Activated CD8-positive, alpha-beta memory T cell treated with anti-CD3 and anti-CD28 coated beads, Interleukin-2, amount 50 U/mL, for 1 hour (primary cell): ENCODE measurements around the gene GINS2.

Experiments
- DNase-seq: peaks from one replicate; pipeline ENCODE4 v3.0.0-alpha.2; 2020; ENCODE audit errors: extremely low read depth

The GINS2 gene

GRCh38 chr16:85688586-85689284 is at the start of gene GINS2:
Gene GINS2, minus strand, starts transcription at chr16:85688954. Its CDS starts 56 bp downstream, at chr16:85688898.
- DNase-seq: peak; percentile 58

DNA sequence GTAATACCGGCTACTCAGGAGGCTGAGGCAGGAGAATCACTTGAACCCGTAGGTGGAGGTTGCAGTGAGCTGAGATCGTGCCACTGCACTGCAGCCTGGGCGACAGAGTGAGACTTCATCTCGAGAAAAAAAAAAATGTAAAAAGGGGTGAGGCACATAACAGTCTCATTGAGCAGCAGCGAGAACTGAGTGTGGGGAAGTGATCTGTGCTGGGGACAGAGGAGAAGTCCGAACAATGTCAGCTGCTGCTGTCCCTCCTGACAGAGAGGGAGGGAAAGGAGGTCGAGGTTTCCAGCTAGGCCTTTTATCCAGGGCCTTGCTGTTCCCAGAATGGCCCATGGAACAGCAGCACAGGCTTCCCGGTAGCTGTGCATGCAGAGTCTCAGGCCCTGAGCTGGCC is 48.2 kb upstream of the GINS2 start:
- no peak for DNase-seq

DNA sequence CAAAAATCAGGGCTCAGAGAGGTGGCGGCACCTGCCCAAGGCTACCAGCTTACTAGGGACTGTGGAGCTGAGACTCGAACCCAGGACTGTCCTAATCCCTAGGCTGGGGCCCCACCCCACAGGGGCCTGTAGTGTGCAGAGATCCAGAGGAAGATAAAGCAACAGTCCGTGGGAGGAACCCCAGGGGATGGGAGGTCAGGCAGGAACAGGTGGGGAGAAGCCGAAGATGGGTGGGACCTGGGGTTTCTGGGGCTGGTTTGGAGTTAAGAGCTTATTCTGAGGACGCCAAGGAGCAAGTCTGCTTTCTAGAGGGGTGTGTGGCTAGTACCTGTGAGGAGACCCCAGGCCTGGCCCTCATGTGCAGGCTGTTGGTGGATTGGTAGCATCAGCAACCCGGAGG is 47.2 kb upstream of the GINS2 start:
- no peak for DNase-seq

GRCh38 chr16:85735225-85735635 is 46.5 kb upstream of the GINS2 start:
- DNase-seq: no peak

GRCh38 chr16:85734311-85735017 is 45.7 kb upstream of the GINS2 start:
- no peak for DNase-seq

DNA sequence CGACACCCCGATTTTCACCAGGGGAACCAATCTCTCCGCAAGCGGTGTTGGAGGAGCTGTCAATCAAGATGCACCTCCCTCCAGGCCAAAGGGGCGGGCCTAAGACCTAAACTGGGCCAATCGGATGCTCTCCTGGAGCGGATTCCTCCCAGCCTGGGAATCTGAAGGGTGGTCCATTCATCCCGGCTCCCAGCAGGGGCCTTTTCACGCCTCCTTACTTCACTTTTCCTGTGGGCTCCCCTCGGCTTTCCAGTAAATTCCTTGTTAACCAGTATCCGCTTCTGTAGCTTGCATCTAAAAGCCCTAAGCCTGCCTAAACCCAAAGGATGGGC is 45.1 kb upstream of the GINS2 start:
- DNase-seq: no peak

DNA sequence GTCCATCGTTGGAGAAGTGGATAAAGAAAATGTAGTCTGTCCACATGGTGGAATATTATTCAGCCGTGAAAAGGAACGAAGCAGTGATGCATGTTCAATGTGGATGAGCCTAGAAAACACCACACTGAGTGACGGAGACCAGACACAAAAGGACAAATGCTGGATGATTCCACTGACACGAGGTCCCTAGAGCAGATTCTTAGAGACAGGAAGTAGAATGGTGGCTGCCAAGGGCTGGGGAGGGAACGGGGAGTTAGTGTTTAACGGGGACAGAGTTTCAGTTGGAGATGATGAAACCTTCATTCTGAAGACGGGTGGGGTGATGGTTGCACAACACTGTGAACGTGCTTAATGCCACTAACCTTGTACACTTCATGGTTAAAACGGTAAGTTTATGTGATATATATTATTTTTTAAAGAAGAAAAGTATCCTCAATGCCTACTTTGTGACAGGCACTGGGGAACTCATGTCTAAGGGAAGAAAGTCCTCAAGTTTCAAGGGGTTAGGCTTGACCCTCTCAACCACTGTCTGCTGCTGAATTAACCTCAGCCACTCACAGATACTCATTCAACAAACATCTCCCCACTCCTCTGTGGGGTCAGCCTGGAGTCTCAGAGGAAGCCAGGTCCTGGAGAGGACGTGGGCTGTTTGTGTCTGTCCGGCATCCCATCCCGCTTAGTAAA is 44.5 kb upstream of the GINS2 start:
- DNase-seq: no peak

DNA sequence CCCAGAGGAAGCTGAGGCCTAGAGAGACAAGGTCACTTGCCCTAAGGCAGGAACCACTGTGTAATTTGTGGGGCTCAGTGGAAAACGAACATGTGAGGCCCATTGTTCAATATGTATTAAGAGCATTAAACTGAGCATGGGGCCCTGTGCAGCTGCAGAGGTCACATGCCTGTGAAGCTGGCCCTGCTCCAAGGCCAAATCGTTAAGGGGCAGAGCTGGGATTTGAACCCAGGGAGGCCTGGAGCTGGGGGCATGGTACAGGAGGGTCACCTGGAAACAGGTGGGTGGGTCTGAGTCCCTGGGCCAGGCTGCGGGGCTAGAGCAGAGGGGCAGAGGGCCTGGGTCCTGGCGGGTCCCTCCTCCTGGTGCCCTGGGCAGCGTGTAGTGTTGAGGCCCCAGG is 42.4 kb upstream of the GINS2 start:
- DNase-seq: no peak

DNA sequence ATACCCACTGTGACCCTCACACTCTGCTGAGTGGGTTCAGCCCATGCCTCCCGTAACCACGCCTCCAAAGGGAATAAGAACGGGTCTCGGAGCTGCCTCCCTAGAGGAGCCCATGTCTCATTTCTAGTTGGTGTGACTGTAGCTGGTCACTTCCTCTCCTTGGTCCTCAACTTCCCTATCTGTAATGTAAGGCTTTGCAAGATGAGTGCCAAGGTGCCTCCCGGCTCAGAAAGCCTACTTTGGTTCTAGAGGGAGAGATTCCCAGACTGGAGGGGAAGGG is 41.4 kb upstream of the GINS2 start:
- no peak for DNase-seq

DNA sequence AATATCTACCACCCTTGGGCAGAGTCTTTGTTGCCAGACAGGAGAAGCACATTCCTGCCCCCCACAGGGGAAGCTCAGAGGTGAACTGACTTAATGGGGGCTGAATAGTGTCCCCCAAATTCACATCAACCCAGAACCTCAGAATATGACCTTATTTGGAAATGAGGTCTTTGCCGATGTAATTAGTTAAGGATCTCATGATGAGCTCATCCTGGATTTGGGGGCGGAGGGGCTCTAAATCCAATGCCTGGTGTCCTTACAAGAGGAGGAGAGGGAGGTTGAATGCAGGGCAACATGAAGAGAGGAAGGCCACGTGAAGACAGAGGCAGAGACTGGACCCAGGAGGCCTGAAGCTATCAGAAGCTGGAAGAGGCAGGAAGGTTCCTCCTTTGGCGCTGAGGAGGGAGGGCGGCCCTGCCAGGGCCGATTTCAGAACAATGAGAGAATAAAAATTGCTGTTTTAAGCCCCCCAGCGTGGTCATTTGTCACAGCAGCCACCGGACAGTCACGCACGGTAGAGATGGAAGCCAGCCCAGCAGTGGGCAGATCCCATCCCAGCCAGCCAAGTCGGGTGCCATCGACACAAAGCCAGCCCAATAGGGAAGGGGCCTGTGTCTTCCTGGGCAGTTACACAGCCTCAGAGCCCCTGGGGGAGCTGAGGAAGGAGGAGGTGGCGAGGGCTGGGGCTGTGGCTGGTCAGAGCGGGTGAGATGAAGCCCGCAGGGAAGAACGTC is 40.9 kb upstream of the GINS2 start:
- no peak for DNase-seq

GRCh38 chr16:85728879-85729278 is 40.1 kb upstream of the GINS2 start:
- no peak for DNase-seq

- no peak for DNase-seq
These were observed 36.2 kb upstream of the GINS2 start for GRCh38 chr16:85724936-85725335.

- no peak for DNase-seq
These were observed 35.5 kb upstream of the GINS2 start for GRCh38 chr16:85724126-85724879.

- no peak for DNase-seq
These were observed 33.6 kb upstream of the GINS2 start for GRCh38 chr16:85722128-85722893.

DNA sequence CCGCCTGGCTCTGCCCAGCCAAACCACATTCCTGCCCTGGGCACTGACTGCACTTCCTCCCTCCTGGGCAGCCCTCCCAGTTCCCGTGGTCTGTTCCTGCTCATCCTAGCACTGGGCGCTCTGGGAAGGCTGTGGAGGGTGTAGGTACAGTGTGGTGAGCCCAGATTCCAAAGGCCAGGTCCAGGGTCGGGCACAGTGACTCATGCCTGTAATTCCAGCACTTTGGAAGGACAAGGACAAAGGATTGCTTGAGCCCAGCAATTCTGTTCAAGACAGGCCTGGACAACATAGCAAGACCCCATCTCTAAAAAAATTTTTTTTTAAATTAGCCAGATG is 31.5 kb upstream of the GINS2 start:
- DNase-seq: no peak

DNA sequence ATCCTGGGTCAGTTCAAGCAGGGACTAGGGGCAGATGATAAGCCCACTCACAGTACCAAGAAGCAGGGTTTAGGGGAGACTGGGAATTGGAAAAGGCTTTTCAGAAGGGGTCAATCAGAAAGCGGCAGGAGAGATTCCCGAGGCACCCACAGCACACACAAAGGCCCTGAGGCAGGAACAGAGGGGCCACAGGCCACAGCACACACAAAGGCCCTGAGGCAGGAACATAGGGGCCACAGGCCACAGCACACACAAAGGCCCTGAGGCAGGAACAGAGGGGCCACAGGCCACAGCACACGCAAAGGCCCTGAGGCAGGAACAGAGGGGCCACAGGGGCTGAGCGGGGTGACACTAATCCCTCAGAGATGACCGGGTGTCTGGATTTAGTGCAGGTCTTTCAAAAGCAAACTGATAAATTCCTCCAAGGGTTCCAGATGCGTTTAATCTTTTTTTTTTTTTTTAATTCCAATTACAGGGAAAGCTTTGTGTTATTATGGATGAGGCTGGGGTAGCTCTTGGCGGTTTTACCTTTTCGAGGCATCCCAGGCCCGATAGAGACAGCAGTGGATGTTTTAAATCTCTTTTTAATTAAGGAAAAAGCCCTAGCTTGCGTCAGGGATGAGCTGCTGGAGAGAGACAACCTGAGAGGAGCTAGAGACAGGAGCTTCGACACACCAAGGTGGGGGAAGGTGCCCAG is 31.0 kb upstream of the GINS2 start:
- DNase-seq: no peak

DNA sequence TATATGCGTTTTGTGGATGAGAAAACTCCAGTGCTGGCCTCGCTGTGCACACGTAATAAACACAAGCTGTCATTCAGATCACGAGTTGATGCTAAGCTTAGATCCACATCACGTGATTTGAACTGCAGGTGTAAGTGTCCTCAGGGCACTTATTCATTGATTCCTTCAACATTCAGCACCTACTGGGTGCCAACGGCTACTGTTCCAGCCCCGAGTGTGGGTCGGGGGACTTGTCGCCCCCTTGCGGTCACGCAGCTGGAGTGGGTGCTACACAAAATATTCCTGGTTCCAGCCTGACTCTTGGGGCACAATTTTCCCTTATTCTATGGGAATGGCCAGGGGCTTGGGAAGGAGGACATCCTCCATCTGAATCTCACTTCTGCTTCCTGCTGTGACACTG is 29.9 kb upstream of the GINS2 start:
- DNase-seq: no peak

DNA sequence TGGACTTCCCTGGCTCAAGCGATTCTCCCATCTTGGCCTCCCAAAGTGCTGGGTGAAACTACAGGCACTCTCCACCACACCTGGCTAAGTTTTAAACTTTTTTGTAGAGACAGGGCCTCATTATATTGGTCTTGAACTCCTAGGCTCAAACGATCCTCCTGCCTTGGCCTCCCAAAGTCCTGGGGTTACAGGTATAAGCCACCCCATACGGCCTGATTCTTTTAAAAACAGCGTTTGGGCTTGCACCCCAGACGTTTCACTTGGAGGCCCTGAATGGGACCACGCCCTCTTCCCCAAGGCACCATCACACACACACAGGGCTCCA is 29.4 kb upstream of the GINS2 start:
- no peak for DNase-seq

- peak; percentile 13 for DNase-seq
These were observed 28.8 kb upstream of the GINS2 start for GRCh38 chr16:85717393-85718152.

GRCh38 chr16:85716680-85717038 is 27.9 kb upstream of the GINS2 start:
- DNase-seq: no peak
